Measurements from ENCODE around the gene XIAP.

The XIAP gene

DNA sequence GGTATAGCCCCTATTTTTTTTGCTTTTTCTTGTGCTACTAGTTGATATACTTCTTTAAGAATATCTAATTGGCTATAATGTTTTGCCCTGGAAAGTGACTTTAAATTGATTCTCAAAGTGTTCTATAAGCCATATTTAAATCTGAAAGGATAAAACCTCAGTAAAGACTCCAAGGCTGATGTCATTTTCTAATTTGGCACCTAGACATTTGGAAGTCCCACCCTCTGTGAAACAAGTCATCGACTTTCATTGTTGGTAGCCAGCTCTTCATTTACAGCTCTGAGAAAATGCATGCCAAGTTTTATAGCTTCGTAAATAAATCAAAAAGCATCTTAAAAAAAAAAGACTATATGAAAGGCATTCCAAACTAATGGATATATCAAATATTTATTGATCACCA is 83.6 kb downstream of the XIAP start:
- Histone ChIP-seq H3K4me3 (ENCODE audit: low read depth in 1 of 2, low read length in 1 of 2) (no peak overlapping the region), H3K36me3 (no peaks in the 10 kb centered on the region), H3K9me3 (no peaks in the 10 kb centered on the region), H3K4me1 (ENCODE audit: control insufficient read depth in 1 of 2, insufficient read depth in 1 of 2, low read depth in 1 of 2, low read length in 1 of 2) (no peaks in the 10 kb centered on the region), H3K27ac (no peak overlapping the region), H3K27me3 (no peaks in the 10 kb centered on the region)
- TF ChIP-seq, protein P1, sequence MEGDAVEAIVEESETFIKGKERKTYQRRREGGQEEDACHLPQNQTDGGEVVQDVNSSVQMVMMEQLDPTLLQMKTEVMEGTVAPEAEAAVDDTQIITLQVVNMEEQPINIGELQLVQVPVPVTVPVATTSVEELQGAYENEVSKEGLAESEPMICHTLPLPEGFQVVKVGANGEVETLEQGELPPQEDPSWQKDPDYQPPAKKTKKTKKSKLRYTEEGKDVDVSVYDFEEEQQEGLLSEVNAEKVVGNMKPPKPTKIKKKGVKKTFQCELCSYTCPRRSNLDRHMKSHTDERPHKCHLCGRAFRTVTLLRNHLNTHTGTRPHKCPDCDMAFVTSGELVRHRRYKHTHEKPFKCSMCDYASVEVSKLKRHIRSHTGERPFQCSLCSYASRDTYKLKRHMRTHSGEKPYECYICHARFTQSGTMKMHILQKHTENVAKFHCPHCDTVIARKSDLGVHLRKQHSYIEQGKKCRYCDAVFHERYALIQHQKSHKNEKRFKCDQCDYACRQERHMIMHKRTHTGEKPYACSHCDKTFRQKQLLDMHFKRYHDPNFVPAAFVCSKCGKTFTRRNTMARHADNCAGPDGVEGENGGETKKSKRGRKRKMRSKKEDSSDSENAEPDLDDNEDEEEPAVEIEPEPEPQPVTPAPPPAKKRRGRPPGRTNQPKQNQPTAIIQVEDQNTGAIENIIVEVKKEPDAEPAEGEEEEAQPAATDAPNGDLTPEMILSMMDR (IDR thresholded peaks at IDR 0.05): no peak

DNA sequence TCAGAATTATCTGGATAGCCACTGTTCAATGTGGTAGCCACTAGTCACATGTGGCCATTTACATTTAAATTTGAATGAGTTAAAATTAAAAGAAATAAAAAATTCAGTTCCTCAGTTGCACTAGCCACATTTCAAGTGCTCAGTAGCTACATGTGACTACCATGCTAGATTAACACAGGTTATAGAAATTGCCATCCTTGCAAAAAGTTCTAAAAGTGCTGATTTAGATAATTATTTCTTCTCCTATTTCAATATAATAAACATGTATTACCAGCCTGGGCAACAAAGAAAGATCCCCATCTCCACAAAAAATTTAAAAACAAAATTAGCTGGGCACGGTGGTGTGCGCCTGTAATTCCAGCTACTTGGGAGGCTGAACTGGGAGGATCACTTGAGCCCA is 90.0 kb downstream of the XIAP start:
- no peaks in the 10 kb centered on the region for H3K9me3 ChIP-seq
- no peaks in the 10 kb centered on the region for H3K27me3 ChIP-seq
- TF ChIP-seq, protein P1 (IDR thresholded peaks at IDR 0.05): no peak
- no peak overlapping the region for H3K4me3 ChIP-seq (ENCODE audit: low read depth in 1 of 2, low read length in 1 of 2)
- no peaks in the 10 kb centered on the region for H3K36me3 ChIP-seq
- H3K4me1 ChIP-seq (ENCODE audit: control insufficient read depth in 1 of 2, insufficient read depth in 1 of 2, low read depth in 1 of 2, low read length in 1 of 2): no peaks in the 10 kb centered on the region
- H3K27ac ChIP-seq: no peak overlapping the region

DNA sequence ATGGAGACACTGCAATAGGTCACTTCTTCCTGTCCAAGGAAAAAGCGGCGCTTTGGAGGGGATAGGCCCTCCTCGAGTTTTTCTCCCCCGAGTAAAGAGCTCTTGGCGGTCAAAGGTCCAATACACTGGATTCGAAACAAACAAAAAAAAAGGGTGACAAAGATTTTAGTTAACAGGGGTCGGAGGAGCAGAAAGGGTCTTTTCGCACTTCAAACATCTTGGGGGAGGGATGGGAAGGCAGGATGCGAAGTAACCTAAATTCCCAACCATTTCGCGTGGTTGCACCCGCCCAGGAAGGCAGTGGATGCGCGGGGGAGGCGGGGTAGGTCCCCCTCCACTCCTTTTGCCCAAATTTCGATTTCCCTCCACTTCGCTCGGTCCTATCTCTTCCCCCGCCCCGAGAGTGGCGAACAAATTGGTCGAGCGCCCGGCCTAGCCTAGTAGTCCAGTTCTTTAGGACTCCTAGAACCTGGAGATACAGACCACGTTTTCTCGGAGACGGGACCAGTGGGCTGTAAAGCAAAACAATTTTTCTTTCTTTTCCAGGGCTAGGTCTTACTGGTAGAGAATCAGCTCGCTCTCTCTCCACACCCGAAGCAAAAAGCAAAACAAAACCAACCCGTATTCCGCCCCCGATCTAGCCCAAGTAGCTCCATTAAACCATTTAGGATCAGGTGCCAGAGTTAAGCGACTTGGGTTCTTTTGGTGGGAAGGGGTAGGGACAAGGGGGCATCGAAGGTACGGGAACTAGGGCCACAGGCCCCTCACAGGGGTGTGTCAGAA is 99.6 kb downstream of the XIAP start:
- Histone ChIP-seq H3K9me3 (no peaks in the 10 kb centered on the region), H3K36me3 (no peaks in the 10 kb centered on the region), H3K4me1 (ENCODE audit: control insufficient read depth in 1 of 2, insufficient read depth in 1 of 2, low read depth in 1 of 2, low read length in 1 of 2) (peaks cover 0 to 16% of the 10 kb centered on the region in 2 experiments), H3K27ac (peak overlapping the region; percentile 97), H3K4me3 (ENCODE audit: low read depth in 1 of 2, low read length in 1 of 2) (peak overlapping the region; percentile 72 to 89), H3K27me3 (no peaks in the 10 kb centered on the region)
- TF ChIP-seq, protein P1 (IDR thresholded peaks at IDR 0.05): no peak

DNA sequence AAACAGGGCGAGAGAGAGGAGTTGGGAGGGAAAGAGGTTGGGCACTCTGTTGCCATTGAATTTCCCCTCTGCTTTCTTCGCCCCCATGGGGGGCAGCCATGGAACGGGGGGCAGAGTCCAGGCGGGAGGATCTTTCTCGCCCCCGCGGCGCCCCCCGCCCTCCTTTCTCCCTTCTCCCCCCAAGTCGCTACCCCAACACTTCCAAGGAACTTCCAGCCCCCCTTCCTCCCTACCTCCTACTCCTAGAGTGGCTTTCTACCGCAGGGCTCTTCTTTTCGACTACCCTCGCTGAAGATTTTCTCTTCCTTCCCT is 101.1 kb downstream of the XIAP start:
- no peaks in the 10 kb centered on the region for H3K27me3 ChIP-seq
- H3K9me3 ChIP-seq: no peaks in the 10 kb centered on the region
- peaks cover 11 to 30% of the 10 kb centered on the region in 2 experiments for H3K4me1 ChIP-seq (ENCODE audit: control insufficient read depth in 1 of 2, insufficient read depth in 1 of 2, low read depth in 1 of 2, low read length in 1 of 2)
- TF ChIP-seq, protein P1 (IDR thresholded peaks at IDR 0.05): no peak
- H3K27ac ChIP-seq: peak overlapping the region; percentile 97
- no peaks in the 10 kb centered on the region for H3K36me3 ChIP-seq
- H3K4me3 ChIP-seq (ENCODE audit: low read depth in 1 of 2, low read length in 1 of 2): peak overlapping the region; percentile 69 to 89

DNA sequence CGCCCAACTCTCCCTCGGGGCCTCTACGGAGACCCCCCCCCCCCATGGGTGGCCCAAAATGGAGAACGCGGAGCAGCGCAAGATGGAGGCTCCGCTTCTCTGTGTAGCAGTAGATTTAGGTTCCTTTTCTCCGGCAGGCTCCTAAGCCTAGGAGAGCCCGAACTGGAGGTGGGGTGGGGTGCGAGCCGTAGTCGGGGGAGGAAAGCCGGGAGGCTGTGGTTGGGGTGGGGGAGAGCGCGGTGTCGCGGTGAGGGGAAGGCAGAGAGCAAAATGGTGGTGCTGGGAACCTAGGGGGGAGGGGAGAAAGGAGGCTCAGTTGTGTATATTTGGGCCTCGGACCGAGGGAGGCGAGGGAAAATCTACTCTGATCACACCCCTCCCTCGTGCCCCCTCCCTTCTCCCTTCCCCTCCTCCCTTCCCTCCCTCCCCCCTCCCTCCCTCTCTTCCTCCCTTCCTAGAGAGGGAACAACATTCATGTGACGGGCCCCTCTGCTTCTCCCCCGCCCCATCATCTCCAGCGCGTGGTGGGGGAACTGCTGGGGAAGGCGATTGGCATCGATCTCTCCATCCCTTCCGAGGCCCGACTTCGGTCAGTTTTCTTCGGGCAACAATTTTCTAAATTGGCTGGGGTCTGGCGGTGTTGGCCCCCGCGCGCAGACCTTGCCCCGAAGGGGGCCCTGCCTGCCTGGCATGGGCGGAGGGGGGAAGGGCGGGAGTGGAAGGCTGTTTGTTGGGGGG is 101.6 kb downstream of the XIAP start, which contains the start of gene STAG2:
Gene STAG2, plus strand, starts transcription at position 439 of the 738 bp plus-strand sequence. CDS start 60,922 bp downstream, outside the sequence.
- Histone ChIP-seq H3K27me3 (no peaks in the 10 kb centered on the region), H3K9me3 (no peaks in the 10 kb centered on the region)
- TF ChIP-seq, protein P1 (IDR thresholded peaks at IDR 0.05): no peak

More for the DNA sequence above, 101.6 kb downstream of the XIAP start, which contains the start of gene STAG2:
- Histone ChIP-seq H3K36me3 (no peaks in the 10 kb centered on the region), H3K27ac (peak within 1 kb of the TSS; percentile 97), H3K4me1 (ENCODE audit: control insufficient read depth in 1 of 2, insufficient read depth in 1 of 2, low read depth in 1 of 2, low read length in 1 of 2) (peaks cover 11 to 31% of the 10 kb centered on the region in 2 experiments), H3K4me3 (ENCODE audit: low read depth in 1 of 2, low read length in 1 of 2) (peak within 1 kb of the TSS; percentile 69 to 89)
